GM19099 (cell line): ENCODE measurements around the gene BMPR1A.

Experiments used
- POLR2A ChIP-seq: IDR thresholded peaks from 3 replicates; pipeline ENCODE4 v1.6.1; 2011; ENCODE audit warnings: low read depth; ENCODE audit not compliant: insufficient read length; ENCODE audit errors: extremely low read depth

Gene BMPR1A

DNA sequence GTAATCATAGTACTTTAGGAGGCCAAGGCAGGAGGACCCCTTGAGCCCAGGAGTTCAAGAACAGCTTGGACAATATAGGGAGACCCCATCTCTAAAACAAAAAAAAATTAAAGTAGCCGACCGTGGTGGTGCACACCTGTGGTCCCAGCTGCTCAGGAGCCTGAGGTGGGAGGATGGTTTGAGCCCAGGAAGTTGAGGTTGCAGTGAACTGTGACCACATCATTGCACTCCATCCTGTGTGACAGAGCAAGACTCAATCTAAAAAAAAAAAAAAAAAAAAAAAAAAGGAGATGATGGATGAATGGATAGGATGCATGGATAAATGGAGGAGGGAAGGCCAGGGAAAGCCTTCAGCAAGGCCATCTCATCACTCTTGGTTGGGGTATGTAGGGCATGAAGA, 33.4 kb upstream of the BMPR1A start:
- TF ChIP-seq POLR2A = no peak

GRCh38 chr10:86724445-86724844, 32.0 kb upstream of the BMPR1A start:
- no peak for TF ChIP-seq POLR2A

GRCh38 chr10:86725980-86726676, 30.3 kb upstream of the BMPR1A start:
- TF ChIP-seq POLR2A = no peak

DNA sequence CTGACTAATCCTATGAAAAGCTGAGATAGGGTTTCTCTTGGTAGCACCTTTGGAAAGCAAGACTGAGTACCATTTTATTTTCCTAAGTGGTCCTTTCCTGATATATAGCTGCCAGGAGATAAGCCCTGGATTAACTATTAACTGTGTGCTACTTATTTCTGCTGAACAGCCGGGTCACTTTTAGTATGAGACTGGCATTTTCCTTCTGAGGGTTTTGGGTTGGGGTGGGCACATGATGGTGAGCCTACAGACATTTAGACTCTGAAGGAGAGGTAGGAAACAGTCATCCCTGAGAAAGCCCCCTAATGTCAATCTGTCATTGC, 29.8 kb upstream of the BMPR1A start:
- no peak for TF ChIP-seq POLR2A

GRCh38 chr10:86727470-86727869, 28.9 kb upstream of the BMPR1A start:
- TF ChIP-seq POLR2A = no peak

- TF ChIP-seq POLR2A = no peak
These were observed 28.4 kb upstream of the BMPR1A start for GRCh38 chr10:86728056-86728455.

- no peak for TF ChIP-seq POLR2A
These were observed 26.7 kb upstream of the BMPR1A start for GRCh38 chr10:86729677-86730076.

DNA sequence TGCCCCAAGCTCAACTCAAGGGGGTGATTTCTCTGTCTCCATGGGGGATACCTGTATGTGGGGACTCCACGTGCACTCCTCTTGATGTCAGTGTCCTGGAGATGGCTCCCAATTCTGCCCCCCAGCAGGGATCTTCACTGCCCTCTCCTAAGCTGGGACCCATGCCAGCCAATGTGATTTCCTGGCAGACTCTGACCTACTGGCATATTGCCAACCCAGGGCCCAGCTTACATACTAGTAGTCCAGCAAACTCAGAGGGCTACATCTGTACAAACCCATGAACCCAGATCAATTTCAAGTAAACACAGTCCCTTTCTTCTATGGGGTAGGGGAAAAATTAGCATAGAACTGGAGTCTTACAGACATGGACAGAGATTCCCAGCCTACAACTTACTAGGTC, 26.2 kb upstream of the BMPR1A start:
- TF ChIP-seq POLR2A = no peak

- TF ChIP-seq POLR2A = no peak
These were observed 23.6 kb upstream of the BMPR1A start for GRCh38 chr10:86732771-86733170.

- no peak for TF ChIP-seq POLR2A
These were observed 23.2 kb upstream of the BMPR1A start for GRCh38 chr10:86733260-86733671.

GRCh38 chr10:86734207-86734988, 22.0 kb upstream of the BMPR1A start:
- no peak for TF ChIP-seq POLR2A

- TF ChIP-seq POLR2A = no peak
These were observed 14.2 kb upstream of the BMPR1A start for GRCh38 chr10:86742230-86742629.

DNA sequence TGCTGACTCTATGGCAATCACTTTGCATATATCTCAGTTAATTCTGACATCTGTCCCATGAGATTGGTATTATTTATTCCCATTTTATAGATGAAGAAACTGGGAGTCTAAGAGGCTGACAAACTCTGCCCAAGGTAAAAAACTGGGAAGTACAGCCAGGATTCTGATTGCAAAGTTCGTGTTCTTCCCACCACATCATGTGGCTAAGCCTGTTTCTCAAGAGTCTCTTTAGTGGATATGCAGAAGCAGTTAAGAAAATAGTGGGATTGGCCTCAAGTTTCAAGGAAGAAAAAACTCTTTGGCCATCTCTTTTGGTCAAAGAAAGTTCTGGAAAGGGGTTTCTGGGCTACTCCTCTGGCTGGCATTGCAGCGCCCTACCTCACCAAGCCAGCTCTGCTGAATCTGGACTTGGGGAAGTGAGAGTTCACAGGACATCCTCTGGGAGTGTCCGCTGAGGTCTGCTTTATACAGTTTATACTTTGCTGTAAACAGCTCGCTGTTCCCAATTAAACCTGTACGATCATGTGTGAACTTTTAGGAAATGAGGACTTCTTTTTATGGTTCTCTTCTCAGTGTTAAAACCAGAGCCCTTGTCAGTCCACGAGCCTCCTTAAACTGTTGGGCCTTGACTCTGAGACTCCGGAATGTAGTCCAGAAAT, 12.2 kb upstream of the BMPR1A start:
- TF ChIP-seq POLR2A = no peak

DNA sequence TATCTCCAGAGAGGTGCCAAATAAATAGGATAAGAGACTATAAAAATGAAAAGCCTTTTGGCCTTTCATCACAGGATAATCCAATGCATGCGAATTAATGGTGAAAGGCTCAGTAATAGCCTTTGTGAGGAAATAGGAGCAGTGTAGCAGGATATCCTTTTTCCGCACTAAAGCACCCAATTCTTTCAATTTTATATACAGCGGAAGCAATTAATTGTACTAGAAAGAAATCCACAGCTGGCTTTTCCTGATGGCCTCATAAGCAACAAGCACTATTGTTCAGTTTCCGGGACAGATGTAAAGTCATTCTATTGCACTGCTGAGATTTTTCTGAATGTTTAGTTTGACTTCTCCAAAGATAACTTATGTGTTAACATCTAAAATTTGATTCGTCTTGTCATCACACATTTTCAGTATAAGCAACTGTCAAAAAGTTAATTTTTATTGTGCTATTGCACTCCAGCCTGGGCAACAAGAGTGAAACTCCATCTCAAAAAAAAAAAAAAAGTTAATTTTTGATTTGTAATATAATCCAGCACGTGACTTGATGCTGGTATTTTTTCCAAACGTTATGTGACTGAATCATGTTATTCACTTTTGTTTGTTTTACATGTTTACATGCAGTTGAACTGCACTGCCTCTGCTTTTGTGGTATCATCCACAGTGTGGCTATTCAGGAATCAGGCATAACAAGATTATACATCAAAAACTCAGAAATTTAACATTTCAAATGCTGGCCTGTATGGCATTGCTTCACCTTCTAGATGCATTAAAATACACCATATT, 8.4 kb upstream of the BMPR1A start:
- TF ChIP-seq POLR2A = no peak

DNA sequence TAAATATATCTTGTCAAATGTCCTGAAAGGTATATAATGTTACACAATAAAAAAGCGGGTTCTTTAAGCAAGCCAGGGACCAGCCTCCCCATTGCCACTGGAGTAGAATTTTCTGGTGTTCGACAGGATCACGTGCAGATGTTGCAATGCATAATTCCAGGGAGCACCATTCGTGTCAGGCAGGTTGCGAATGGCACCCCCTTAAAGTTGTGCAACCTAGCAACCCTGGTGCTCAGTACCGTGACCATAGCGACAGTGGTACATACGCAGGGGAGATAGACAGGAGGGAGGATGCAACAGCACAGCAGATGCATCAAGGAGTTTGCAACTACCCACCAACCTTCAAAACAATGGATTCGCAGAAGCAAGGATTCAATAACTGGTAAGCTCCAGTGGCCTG, 6.6 kb upstream of the BMPR1A start:
- no peak for TF ChIP-seq POLR2A
